Measurements from ENCODE around the gene CHCHD6.

DNA sequence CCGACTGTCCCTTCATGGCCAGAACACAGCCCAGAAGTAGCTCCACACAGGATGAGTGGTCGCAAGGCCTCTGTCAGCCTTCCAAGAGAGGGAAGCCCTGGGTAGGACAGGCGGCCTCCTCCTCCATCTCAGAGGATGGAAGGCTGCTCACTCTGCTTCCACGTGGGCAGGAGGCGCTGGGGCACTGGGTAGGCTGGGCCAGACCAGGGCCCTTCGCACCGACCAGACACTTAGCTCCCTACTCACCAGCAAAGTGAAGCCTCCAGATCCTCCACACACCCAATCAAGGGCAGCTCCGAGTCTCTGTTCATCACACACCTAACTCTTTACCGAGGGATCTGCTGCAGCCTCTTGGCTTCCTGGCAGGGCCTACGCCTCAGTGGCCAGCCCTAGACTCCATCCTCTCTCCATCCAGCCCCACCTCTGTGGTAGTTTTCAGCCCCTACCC is 254.6 kb downstream of the CHCHD6 start:
- TF ChIP-seq, protein P1, sequence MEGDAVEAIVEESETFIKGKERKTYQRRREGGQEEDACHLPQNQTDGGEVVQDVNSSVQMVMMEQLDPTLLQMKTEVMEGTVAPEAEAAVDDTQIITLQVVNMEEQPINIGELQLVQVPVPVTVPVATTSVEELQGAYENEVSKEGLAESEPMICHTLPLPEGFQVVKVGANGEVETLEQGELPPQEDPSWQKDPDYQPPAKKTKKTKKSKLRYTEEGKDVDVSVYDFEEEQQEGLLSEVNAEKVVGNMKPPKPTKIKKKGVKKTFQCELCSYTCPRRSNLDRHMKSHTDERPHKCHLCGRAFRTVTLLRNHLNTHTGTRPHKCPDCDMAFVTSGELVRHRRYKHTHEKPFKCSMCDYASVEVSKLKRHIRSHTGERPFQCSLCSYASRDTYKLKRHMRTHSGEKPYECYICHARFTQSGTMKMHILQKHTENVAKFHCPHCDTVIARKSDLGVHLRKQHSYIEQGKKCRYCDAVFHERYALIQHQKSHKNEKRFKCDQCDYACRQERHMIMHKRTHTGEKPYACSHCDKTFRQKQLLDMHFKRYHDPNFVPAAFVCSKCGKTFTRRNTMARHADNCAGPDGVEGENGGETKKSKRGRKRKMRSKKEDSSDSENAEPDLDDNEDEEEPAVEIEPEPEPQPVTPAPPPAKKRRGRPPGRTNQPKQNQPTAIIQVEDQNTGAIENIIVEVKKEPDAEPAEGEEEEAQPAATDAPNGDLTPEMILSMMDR (conservative IDR thresholded peaks at IDR 0.05 in 1 of 2, IDR thresholded peaks at IDR 0.05 in 1 of 2; ENCODE audit: extremely low read depth in 1 of 2, insufficient read depth in 1 of 2, low read depth in 1 of 2, low read length in 2 of 2) = no peak
- no peak for TF ChIP-seq EZH2 (IDR thresholded peaks at IDR 0.05; ENCODE audit: borderline replicate concordance, low read length)

Data from mammary epithelial cell (primary cell).